ENCODE data around the gene MARVELD2. TPM values are rescaled to one million over a fixed set of nuclear protein-coding genes. Genes with fewer than 3 reads are reported as not detected.

MARVELD2 gene
- total and polyA plus RNA-seq, 2 of the 13 experiments (the other 11 are each of a cell fraction or from before 2014, with no cell fraction given), result 11.1 to 15.4 TPM

GRCh38 chr5:69369340-69370121, 45.4 kb upstream of the MARVELD2 start, which contains the start of the genes AK6, RAD17 and TAF9 (continued):
- TF ChIP-seq ZXDC (CRISPR knock-in tag; IDR thresholded peaks at IDR 0.05) (no peak), CENPBD1 (CRISPR knock-in tag; IDR thresholded peaks at IDR 0.05; ENCODE audit: borderline replicate concordance, low read depth) (0 out of 2 replicates have a peak, but pooled peaks have one; percentile 63), HMGXB3 (CRISPR knock-in tag; IDR thresholded peaks at IDR 0.05; ENCODE audit: borderline replicate concordance) (peak; percentile 33; the same call in 1 of the 2 replicates), HMGXB4 (CRISPR knock-in tag; IDR thresholded peaks at IDR 0.05; ENCODE audit: borderline replicate concordance in 1 of 2, low read depth in 1 of 2) (peak; percentile 92 to 93), ZNF580 (CRISPR knock-in tag; IDR thresholded peaks at IDR 0.05; ENCODE audit: borderline replicate concordance, low read depth) (peak; percentile 88; the same call in 1 of the 2 replicates), HNF1B (CRISPR knock-in tag; IDR thresholded peaks at IDR 0.05) (peak; percentile 11; the same call in 1 of the 2 replicates), ZNF124 (CRISPR knock-in tag; IDR thresholded peaks at IDR 0.05) (no peak), ZNF260 (CRISPR knock-in tag; IDR thresholded peaks at IDR 0.05; ENCODE audit: borderline replicate concordance, low read depth) (no peak), NCOA1 (CRISPR knock-in tag; IDR thresholded peaks at IDR 0.05) (no peak), BRCA1 (CRISPR knock-in tag; IDR thresholded peaks at IDR 0.05) (peak; percentile 42; the same call in 1 of the 2 replicates), ZNF350 (CRISPR knock-in tag; IDR thresholded peaks at IDR 0.05; ENCODE audit: borderline replicate concordance, low read depth) (peak; percentile 82), ZNF143 (CRISPR knock-in tag; IDR thresholded peaks at IDR 0.05) (peak; percentile 54; the same call in 1 of the 2 replicates), SP140L (CRISPR knock-in tag; IDR thresholded peaks at IDR 0.05; ENCODE audit: borderline replicate concordance) (no peak), NFE2L2 (IDR thresholded peaks at IDR 0.05; ENCODE audit: low read length) (no peak), SETDB1 (CRISPR knock-in tag; IDR thresholded peaks at IDR 0.05; ENCODE audit: borderline replicate concordance) (no peak), KLF11 (CRISPR knock-in tag; IDR thresholded peaks at IDR 0.05) (no peak), ADNP (CRISPR knock-in tag; IDR thresholded peaks at IDR 0.05) (no peak)

Data from HepG2 (cell line).